ENCODE measurements around the gene GTF2H3.

DNA sequence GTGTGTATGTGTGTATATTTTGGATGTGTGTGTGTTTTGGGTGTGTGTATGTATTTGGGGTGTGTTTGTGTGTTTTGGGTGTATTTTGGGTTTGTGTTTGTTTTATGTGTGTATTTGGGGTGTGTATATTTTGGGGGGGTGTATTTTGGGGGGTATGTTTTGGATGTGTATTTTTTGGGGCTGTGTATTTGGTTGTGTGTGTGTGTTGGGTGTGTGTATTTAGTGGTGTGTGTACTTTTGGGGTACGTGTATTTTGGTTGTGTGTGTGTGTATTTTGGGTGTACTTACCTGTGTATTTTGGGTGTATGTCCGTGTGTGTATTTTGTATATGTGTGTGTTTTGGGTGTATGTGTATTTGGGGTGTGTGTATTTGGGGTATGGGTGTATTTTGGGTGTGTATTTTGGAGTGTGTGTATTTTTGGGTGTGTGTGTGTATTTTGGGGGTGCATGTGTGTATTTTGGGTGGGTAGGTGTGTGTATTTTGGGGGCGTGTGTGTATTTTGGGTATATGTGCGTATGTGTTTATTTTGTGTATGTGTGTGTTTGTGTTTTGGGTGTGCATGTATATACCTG, 20.6 kb downstream of the GTF2H3 start:
- TF ChIP-seq, protein P1, sequence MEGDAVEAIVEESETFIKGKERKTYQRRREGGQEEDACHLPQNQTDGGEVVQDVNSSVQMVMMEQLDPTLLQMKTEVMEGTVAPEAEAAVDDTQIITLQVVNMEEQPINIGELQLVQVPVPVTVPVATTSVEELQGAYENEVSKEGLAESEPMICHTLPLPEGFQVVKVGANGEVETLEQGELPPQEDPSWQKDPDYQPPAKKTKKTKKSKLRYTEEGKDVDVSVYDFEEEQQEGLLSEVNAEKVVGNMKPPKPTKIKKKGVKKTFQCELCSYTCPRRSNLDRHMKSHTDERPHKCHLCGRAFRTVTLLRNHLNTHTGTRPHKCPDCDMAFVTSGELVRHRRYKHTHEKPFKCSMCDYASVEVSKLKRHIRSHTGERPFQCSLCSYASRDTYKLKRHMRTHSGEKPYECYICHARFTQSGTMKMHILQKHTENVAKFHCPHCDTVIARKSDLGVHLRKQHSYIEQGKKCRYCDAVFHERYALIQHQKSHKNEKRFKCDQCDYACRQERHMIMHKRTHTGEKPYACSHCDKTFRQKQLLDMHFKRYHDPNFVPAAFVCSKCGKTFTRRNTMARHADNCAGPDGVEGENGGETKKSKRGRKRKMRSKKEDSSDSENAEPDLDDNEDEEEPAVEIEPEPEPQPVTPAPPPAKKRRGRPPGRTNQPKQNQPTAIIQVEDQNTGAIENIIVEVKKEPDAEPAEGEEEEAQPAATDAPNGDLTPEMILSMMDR (IDR thresholded peaks at IDR 0.05), result no peak
- no peak for TF ChIP-seq POLR2A (IDR thresholded peaks at IDR 0.05)
